Measurements from ENCODE around the gene EYS. TPM values are rescaled to one million over a fixed set of nuclear protein-coding genes. Genes with fewer than 3 reads are reported as not detected.

Gene EYS
- total and polyA plus RNA-seq, 4 donors: 0.08 to 0.63 (median 0.36) TPM

DNA sequence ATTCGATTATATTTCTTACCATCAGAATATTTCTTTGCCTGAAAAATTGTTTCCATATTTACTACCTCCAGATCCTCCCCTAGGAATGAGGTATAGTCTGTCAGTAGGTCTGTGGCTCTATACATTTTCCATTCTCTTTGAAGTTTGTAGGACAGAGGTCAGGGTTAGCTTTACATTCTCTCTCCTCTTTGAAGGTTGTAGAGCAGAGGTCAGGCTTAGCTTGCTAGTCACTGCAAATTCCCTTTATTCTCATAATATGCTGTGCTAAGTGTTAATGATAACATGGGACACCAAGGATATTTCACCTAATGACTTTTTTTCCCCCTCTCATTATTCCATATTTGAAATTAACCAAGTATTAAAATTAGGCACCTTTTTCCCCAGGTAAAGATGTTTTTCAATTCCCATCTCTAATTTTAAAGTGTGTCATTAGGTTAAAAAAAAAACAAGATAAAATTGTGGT, 1660.2 kb downstream of the EYS start:
- DNase-seq (ENCODE audit: low spot score): no peak
- peaks cover 0 to 3% (median 0%) of the 10 kb centered on the region in 4 donors for H3K27me3 ChIP-seq (ENCODE audit: control insufficient read depth in 4 of 4, insufficient read depth in 4 of 4, low read length in 3 of 4)
- no peak overlapping the region for H3K4me3 ChIP-seq (ENCODE audit: low read depth in 1 of 3, low read length in 3 of 3)
- H3K9ac ChIP-seq (ENCODE audit: low read depth in 1 of 2, low read length in 2 of 2): no peak overlapping the region
- H3K9me3 ChIP-seq (ENCODE audit: control insufficient read depth in 4 of 4, low read length in 3 of 4): no peaks in the 10 kb centered on the region
- no peaks in the 10 kb centered on the region for H3K4me1 ChIP-seq (ENCODE audit: control insufficient read depth in 4 of 4, insufficient read depth in 4 of 4, low read length in 3 of 4)
- 58% methylated on average over 1 of the region's 1 CpG for WGBS
- no peaks in the 10 kb centered on the region for H3K36me3 ChIP-seq (ENCODE audit: control insufficient read depth in 4 of 4, insufficient read depth in 3 of 4, low read depth in 1 of 4, low read length in 3 of 4)
- TF ChIP-seq HNF4G (IDR thresholded peaks at IDR 0.05) (no peak), FOXA2 (IDR thresholded peaks at IDR 0.05) (no peak), NR2F2 (IDR thresholded peaks at IDR 0.05) (no peak), TAF1 (conservative IDR thresholded peaks at IDR 0.05) (no peak), HNF4A (conservative IDR thresholded peaks at IDR 0.05) (no peak)
- TF ChIP-seq, protein P1, sequence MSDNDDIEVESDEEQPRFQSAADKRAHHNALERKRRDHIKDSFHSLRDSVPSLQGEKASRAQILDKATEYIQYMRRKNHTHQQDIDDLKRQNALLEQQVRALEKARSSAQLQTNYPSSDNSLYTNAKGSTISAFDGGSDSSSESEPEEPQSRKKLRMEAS (IDR thresholded peaks at IDR 0.05): no peak
- TF ChIP-seq, protein P2, sequence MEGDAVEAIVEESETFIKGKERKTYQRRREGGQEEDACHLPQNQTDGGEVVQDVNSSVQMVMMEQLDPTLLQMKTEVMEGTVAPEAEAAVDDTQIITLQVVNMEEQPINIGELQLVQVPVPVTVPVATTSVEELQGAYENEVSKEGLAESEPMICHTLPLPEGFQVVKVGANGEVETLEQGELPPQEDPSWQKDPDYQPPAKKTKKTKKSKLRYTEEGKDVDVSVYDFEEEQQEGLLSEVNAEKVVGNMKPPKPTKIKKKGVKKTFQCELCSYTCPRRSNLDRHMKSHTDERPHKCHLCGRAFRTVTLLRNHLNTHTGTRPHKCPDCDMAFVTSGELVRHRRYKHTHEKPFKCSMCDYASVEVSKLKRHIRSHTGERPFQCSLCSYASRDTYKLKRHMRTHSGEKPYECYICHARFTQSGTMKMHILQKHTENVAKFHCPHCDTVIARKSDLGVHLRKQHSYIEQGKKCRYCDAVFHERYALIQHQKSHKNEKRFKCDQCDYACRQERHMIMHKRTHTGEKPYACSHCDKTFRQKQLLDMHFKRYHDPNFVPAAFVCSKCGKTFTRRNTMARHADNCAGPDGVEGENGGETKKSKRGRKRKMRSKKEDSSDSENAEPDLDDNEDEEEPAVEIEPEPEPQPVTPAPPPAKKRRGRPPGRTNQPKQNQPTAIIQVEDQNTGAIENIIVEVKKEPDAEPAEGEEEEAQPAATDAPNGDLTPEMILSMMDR (IDR thresholded peaks at IDR 0.05; ENCODE audit: low read depth, low read length, missing input control): no peak
- H3K27ac ChIP-seq (ENCODE audit: low read depth in 1 of 2, low read length in 2 of 2): no peak overlapping the region

DNA sequence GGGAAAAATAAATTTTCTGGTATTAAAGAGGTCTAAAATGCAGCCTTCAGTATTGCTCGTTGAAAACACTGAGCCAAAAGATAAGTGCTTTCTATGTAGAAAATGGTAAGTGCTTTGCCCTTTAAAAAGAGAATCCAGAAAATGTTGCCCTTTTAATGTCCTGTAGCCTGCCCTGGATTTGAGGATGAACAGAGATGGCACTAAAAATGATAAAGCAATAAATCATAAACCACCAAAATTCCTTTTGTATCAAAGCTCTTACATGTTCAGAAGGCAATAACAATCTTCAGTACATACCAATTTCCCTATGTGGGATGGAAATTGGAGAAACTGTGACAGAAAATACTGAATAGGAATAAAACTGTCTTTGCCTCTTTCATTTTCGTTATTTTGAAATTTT, 1665.7 kb downstream of the EYS start:
- no peak for TF ChIP-seq TAF1 (conservative IDR thresholded peaks at IDR 0.05)
- no peak for TF ChIP-seq RAD21 (IDR thresholded peaks at IDR 0.05)
- TF ChIP-seq, protein P1 (IDR thresholded peaks at IDR 0.05): no peak
- TF ChIP-seq, protein P3, sequence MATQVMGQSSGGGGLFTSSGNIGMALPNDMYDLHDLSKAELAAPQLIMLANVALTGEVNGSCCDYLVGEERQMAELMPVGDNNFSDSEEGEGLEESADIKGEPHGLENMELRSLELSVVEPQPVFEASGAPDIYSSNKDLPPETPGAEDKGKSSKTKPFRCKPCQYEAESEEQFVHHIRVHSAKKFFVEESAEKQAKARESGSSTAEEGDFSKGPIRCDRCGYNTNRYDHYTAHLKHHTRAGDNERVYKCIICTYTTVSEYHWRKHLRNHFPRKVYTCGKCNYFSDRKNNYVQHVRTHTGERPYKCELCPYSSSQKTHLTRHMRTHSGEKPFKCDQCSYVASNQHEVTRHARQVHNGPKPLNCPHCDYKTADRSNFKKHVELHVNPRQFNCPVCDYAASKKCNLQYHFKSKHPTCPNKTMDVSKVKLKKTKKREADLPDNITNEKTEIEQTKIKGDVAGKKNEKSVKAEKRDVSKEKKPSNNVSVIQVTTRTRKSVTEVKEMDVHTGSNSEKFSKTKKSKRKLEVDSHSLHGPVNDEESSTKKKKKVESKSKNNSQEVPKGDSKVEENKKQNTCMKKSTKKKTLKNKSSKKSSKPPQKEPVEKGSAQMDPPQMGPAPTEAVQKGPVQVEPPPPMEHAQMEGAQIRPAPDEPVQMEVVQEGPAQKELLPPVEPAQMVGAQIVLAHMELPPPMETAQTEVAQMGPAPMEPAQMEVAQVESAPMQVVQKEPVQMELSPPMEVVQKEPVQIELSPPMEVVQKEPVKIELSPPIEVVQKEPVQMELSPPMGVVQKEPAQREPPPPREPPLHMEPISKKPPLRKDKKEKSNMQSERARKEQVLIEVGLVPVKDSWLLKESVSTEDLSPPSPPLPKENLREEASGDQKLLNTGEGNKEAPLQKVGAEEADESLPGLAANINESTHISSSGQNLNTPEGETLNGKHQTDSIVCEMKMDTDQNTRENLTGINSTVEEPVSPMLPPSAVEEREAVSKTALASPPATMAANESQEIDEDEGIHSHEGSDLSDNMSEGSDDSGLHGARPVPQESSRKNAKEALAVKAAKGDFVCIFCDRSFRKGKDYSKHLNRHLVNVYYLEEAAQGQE (IDR thresholded peaks at IDR 0.05): no peak
- TF ChIP-seq HNF4G (IDR thresholded peaks at IDR 0.05): no peak
- TF ChIP-seq NR2F2 (IDR thresholded peaks at IDR 0.05): no peak
- no peak for TF ChIP-seq SP1 (IDR thresholded peaks at IDR 0.05)
- TF ChIP-seq YY1 (IDR thresholded peaks at IDR 0.05): no peak
- TF ChIP-seq, protein P4, sequence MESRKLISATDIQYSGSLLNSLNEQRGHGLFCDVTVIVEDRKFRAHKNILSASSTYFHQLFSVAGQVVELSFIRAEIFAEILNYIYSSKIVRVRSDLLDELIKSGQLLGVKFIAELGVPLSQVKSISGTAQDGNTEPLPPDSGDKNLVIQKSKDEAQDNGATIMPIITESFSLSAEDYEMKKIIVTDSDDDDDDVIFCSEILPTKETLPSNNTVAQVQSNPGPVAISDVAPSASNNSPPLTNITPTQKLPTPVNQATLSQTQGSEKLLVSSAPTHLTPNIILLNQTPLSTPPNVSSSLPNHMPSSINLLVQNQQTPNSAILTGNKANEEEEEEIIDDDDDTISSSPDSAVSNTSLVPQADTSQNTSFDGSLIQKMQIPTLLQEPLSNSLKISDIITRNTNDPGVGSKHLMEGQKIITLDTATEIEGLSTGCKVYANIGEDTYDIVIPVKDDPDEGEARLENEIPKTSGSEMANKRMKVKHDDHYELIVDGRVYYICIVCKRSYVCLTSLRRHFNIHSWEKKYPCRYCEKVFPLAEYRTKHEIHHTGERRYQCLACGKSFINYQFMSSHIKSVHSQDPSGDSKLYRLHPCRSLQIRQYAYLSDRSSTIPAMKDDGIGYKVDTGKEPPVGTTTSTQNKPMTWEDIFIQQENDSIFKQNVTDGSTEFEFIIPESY (IDR thresholded peaks at IDR 0.05): no peak
- TF ChIP-seq GABPA (IDR thresholded peaks at IDR 0.05 in 1 of 2, conservative IDR thresholded peaks at IDR 0.05 in 1 of 2): no peak
- no peak for TF ChIP-seq JUND (IDR thresholded peaks at IDR 0.05)
- no peak for TF ChIP-seq RXRA (IDR thresholded peaks at IDR 0.05)
- TF ChIP-seq FOXA2 (IDR thresholded peaks at IDR 0.05): no peak
- no peak for TF ChIP-seq EGR1 (IDR thresholded peaks at IDR 0.05; ENCODE audit: low read depth in 2 of 2)
- H3K4me3 ChIP-seq (ENCODE audit: low read depth in 1 of 3, low read length in 3 of 3): no peak overlapping the region
- H3K9ac ChIP-seq (ENCODE audit: low read depth in 1 of 2, low read length in 2 of 2): no peak overlapping the region
- H3K27ac ChIP-seq (ENCODE audit: low read depth in 1 of 2, low read length in 2 of 2): no peak overlapping the region
- H3K4me1 ChIP-seq (ENCODE audit: control insufficient read depth in 4 of 4, insufficient read depth in 4 of 4, low read length in 3 of 4): no peaks in the 10 kb centered on the region
- no peaks in the 10 kb centered on the region for H3K9me3 ChIP-seq (ENCODE audit: control insufficient read depth in 4 of 4, low read length in 3 of 4)
- DNase-seq (ENCODE audit: low spot score): no peak
- H3K27me3 ChIP-seq (ENCODE audit: control insufficient read depth in 4 of 4, insufficient read depth in 4 of 4, low read length in 3 of 4): peaks cover 0 to 3% (median 0%) of the 10 kb centered on the region in 4 donors
- 53% methylated on average over 2 of the region's 2 CpGs for WGBS
- H3K36me3 ChIP-seq (ENCODE audit: control insufficient read depth in 4 of 4, insufficient read depth in 3 of 4, low read depth in 1 of 4, low read length in 3 of 4): no peaks in the 10 kb centered on the region
